ENCODE measurements around the gene GFM2. TPM values are rescaled to one million over a fixed set of nuclear protein-coding genes. Genes with fewer than 3 reads are reported as not detected.
A peak's percentile ranks its signal among the peaks of the same experiment; 100 is the strongest.
"Not testable (repeated sequence)": the region's sequence is repeated elsewhere in the genome, so short reads cannot be mapped to it uniquely, and the experiment has no call there.

GFM2 gene
- total and polyA plus RNA-seq, 2 donors (not counting 1 experiment from before 2014, with no cell fraction given): 30.2 to 51.7 TPM

DNA sequence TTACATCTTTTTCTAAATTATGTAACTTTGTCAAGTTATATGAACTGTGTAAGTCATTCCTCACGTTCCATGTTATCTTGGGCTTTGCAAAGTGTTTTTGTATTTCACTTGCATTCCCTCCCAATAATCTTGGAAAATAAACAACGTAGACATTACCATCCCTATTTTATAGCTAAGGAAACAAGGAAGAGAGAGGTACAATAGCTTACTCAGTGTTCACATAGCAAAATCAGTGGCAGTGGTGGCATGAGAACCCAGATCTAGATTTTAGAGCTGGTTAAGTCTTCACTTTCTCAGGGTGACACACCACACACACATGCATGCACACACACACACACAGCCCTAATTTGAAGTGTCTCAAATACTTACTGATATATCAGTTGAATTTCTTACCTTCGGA, 34.3 kb upstream of the GFM2 start:
- Histone ChIP-seq H3K9ac (ENCODE audit: insufficient read depth, low read length) (no peak overlapping the region), H3K4me1 (ENCODE audit: control insufficient read depth, extremely low read depth, insufficient read depth, low read length) (peaks cover 2% of the 10 kb centered on the region), H3K36me3 (ENCODE audit: control insufficient read depth, insufficient read depth, low read length) (no peaks in the 10 kb centered on the region), H3K79me2 (ENCODE audit: control insufficient read depth, insufficient read depth, low read length) (no peaks in the 10 kb centered on the region), H3K9me3 (ENCODE audit: control insufficient read depth, insufficient read depth, low read depth, low read length) (no peaks in the 10 kb centered on the region), H2AFZ (ENCODE audit: low read length) (no peak overlapping the region), H3K27ac (ENCODE audit: insufficient read depth, low read length) (no peak overlapping the region), H3K4me2 (ENCODE audit: extremely low read depth, insufficient read depth, low read length) (no peak overlapping the region), H4K20me1 (ENCODE audit: control insufficient read depth, extremely low read depth, insufficient read depth, low read length) (no peaks in the 10 kb centered on the region), H3K27me3 (ENCODE audit: control insufficient read depth, insufficient read depth, low read length) (no peaks in the 10 kb centered on the region), H3K4me3 (replicated peaks in 1 of 4; ENCODE audit: control extremely low read depth in 1 of 4, insufficient read depth in 1 of 4, low read depth in 3 of 4, low read length in 4 of 4) (no peak overlapping the region)
- DNase-seq (ENCODE audit: low read depth in 2 of 2): no peak
- TF ChIP-seq EZH2 (IDR thresholded peaks at IDR 0.05; ENCODE audit: low read length, missing control alignments): no peak
- TF ChIP-seq, protein P1, sequence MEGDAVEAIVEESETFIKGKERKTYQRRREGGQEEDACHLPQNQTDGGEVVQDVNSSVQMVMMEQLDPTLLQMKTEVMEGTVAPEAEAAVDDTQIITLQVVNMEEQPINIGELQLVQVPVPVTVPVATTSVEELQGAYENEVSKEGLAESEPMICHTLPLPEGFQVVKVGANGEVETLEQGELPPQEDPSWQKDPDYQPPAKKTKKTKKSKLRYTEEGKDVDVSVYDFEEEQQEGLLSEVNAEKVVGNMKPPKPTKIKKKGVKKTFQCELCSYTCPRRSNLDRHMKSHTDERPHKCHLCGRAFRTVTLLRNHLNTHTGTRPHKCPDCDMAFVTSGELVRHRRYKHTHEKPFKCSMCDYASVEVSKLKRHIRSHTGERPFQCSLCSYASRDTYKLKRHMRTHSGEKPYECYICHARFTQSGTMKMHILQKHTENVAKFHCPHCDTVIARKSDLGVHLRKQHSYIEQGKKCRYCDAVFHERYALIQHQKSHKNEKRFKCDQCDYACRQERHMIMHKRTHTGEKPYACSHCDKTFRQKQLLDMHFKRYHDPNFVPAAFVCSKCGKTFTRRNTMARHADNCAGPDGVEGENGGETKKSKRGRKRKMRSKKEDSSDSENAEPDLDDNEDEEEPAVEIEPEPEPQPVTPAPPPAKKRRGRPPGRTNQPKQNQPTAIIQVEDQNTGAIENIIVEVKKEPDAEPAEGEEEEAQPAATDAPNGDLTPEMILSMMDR (conservative IDR thresholded peaks at IDR 0.05 in 1 of 2, IDR thresholded peaks at IDR 0.05 in 1 of 2; ENCODE audit: low read depth in 1 of 2, low read length in 2 of 2): no peak

DNA sequence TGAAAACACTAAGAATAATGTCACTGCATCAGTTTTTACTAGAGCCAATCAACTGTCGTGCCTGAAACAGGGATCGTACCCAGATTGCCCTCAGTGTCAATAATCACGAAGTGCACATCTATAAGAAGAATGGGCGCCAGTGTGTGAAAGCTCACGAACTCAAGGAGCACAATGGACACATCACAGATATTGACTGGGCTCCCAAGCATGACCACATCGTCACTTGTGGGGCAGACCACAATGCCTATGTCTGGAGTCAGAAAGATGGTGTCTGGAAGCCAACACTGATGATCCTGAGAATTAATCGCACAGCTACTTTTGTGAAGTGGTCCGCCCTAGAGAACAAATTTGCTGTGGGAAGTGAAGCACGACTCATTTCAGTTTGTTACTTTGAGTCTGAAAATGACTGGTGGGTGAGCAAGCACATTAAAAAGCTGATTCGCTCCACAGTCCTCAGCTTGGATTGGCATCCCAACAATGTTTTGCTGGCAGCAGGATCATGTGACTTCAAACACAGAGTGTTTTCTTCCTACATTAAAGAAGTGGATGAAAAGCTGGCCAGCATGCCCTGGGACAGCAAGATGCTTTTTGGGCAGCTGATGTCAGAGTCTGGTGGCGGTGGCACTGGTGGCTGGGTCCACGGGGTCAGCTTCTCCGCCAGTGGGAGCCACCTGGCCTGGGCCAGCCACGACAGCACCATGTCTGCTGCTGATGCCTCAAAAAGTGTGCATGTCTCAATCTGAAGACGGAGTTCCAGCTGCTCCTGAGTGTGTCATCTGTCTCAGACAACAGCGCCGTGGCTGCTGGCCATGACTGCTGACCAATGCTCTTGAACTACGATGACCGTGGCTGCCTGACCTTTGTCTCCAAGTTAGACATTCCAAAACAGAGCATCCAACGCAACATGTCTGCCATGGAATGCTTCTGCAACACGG, 32.3 kb upstream of the GFM2 start:
- peak in 1 of 2 donors; percentile 46 for DNase-seq (ENCODE audit: low read depth in 2 of 2)
- Histone ChIP-seq H3K9ac (ENCODE audit: insufficient read depth, low read length) (no peak overlapping the region), H3K36me3 (ENCODE audit: control insufficient read depth, insufficient read depth, low read length) (no peaks in the 10 kb centered on the region), H3K79me2 (ENCODE audit: control insufficient read depth, insufficient read depth, low read length) (no peaks in the 10 kb centered on the region), H4K20me1 (ENCODE audit: control insufficient read depth, extremely low read depth, insufficient read depth, low read length) (no peaks in the 10 kb centered on the region), H3K27ac (ENCODE audit: insufficient read depth, low read length) (peak overlapping the region; percentile 19), H3K4me2 (ENCODE audit: extremely low read depth, insufficient read depth, low read length) (no peak overlapping the region), H2AFZ (ENCODE audit: low read length) (peak overlapping the region; percentile 63), H3K4me1 (ENCODE audit: control insufficient read depth, extremely low read depth, insufficient read depth, low read length) (peaks cover 2% of the 10 kb centered on the region), H3K9me3 (ENCODE audit: control insufficient read depth, insufficient read depth, low read depth, low read length) (no peaks in the 10 kb centered on the region), H3K27me3 (ENCODE audit: control insufficient read depth, insufficient read depth, low read length) (no peaks in the 10 kb centered on the region), H3K4me3 (replicated peaks in 1 of 4; ENCODE audit: control extremely low read depth in 1 of 4, insufficient read depth in 1 of 4, low read depth in 3 of 4, low read length in 4 of 4) (no peak overlapping the region)
- TF ChIP-seq EZH2 (IDR thresholded peaks at IDR 0.05; ENCODE audit: low read length, missing control alignments): no peak
- TF ChIP-seq, protein P1 (conservative IDR thresholded peaks at IDR 0.05 in 1 of 2, IDR thresholded peaks at IDR 0.05 in 1 of 2; ENCODE audit: low read depth in 1 of 2, low read length in 2 of 2): no peak

DNA sequence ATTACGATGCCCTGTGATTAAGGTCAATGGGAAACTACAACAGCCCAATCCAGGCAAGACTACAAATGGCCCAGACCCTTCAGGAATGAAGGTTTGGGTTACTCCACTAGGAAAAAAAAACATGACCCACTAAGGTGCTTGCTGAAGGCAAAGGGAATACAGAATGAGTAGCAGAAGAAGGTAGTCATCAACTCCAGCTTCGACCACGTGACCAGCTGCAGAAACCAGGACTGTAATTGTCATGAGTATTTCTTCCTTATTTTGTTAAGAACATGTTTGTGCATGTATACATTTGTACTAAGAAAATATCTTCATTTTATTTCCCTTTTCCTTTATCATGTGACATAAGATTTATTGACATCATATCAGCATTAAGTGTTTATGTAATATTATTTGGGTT, 24.8 kb upstream of the GFM2 start:
- not testable (repeated sequence) for H3K4me3 ChIP-seq (replicated peaks in 1 of 4; ENCODE audit: control extremely low read depth in 1 of 4, insufficient read depth in 1 of 4, low read depth in 3 of 4, low read length in 4 of 4); H3K9ac ChIP-seq (ENCODE audit: insufficient read depth, low read length); H3K79me2 ChIP-seq (ENCODE audit: control insufficient read depth, insufficient read depth, low read length); H3K36me3 ChIP-seq (ENCODE audit: control insufficient read depth, insufficient read depth, low read length); H3K27ac ChIP-seq (ENCODE audit: insufficient read depth, low read length); H3K4me1 ChIP-seq (ENCODE audit: control insufficient read depth, extremely low read depth, insufficient read depth, low read length); H4K20me1 ChIP-seq (ENCODE audit: control insufficient read depth, extremely low read depth, insufficient read depth, low read length); H3K4me2 ChIP-seq (ENCODE audit: extremely low read depth, insufficient read depth, low read length); DNase-seq (ENCODE audit: low read depth in 2 of 2); H3K9me3 ChIP-seq (ENCODE audit: control insufficient read depth, insufficient read depth, low read depth, low read length); H3K27me3 ChIP-seq (ENCODE audit: control insufficient read depth, insufficient read depth, low read length); H2AFZ ChIP-seq (ENCODE audit: low read length)
